HG03565 (cell line): ENCODE measurements around the gene PRF1.

ENCODE experiments used
- ATAC-seq: cut with Tn5 transposase; IDR thresholded peaks from one replicate; pipeline ENCODE4 v1.9.1; 2021; ENCODE audit warnings: mild to moderate bottlenecking, moderate library complexity; ENCODE audit not compliant: unreplicated experiment

Gene PRF1

GRCh38 chr10:70562036-70562755 is 40.3 kb downstream of the PRF1 start:
- ATAC-seq: no peak

GRCh38 chr10:70561558-70561957 is 41.0 kb downstream of the PRF1 start:
- no peak for ATAC-seq

DNA sequence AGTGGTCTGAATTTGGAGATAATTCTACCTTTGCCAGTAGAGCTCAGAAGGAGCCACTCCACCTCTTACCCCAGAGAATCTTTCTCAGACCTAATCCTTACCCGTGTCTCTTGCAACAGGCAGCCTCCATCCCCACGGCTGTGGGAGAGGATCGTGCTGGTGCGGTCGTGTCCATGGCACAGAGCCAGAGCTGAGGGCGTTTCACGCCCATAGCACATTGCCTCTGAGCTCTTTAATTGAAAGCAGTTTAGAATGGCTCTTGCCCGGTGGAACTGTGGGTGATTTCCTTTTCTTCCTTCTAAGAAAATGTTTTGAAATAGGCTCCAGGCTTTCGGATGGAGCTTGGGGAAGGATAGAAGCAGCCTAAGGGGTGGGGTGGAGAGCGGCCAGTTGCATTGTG is 41.5 kb downstream of the PRF1 start:
- ATAC-seq: no peak

DNA sequence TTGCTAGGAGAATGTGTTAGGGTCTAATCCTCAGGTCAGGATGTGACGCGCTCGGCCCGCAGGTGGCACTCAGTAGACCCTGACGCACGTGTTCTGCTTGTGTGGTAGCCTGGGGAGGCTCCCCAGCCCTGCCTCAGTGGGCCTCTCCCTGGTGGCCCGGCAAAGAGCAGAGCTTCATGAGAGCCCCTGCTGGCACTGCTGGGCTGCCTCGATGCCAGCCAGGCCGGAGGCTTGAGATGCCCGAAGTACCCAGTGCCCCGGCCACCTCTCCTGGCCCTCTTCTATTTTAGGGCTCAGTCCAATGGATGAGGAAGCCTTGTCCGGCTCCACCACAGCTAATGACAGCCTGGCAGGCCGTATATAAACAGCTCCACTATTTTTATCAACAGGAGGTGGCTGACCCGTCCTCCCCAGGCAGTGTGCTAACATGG is 42.0 kb downstream of the PRF1 start:
- ATAC-seq: no peak

- no peak for ATAC-seq
Measured at GRCh38 chr10:70559861-70560260, 42.7 kb downstream of the PRF1 start.

DNA sequence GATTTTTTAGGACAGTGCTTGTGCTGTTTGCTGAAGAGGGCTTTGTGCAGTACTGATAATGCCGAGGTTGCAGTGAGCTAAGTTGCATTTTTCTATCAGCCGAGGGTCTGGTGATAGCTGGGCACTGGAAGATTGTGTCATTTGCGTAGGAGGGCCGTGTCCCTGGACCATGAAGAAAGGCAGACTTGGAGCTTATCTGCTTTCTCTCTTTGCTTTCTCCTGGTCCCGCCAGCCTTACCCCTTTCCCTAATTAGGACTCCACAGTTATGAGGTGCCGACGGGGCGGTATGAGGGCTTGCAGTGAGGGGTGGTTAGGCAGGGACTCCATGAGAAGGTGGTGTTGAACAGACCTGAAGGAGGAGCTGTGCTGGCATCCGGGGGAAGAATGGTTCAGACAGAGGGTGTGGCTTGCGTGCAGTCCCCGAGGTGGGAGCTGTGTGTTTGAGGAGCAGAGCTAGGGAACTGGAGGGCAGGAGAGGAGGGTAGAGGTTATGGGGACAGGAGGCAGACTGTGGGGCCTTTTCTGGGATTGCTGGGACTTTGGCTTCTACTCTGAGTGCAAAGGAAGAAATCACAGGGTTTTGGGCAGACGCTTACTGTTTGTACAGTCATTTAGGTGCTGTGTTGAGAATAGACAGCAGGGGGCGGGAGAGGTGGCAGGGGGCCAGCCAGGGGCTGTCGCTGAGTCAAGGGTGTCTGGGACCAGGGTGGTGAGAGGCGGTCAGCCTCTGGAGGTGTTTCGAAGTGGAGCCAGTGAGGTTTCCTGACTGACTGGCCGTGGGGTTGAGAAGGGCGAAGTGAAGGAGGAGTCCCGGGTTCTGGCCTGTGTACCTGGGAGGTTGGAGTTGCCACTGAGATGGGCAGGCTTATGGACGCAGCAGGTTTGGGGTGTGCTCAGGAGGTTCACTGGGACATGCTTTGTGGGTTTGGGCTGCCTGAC is 43.4 kb downstream of the PRF1 start:
- peak; percentile 54 for ATAC-seq

DNA sequence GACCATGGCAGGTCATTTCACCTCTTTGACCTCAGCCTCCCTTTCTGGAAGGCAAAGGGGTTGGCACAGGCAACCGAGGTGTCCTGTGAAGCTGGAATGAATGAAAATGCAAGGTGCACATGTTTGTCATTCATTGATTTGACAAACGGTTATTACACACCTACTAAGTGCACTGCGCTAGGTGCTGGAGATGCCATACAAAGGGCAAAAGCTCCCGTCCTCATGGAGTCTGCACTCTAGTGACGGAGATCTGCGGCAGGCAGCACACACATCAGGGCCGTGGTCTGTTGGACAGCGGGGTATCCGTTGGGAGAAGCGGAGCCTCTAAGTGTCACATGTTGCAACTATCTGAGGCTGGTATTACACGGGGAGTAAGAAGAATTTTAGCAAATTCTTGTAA is 44.2 kb downstream of the PRF1 start:
- ATAC-seq: no peak

- no peak for ATAC-seq
Measured at GRCh38 chr10:70557876-70558275, 44.7 kb downstream of the PRF1 start.

- no peak for ATAC-seq
Measured at GRCh38 chr10:70557086-70557845, 45.3 kb downstream of the PRF1 start.

DNA sequence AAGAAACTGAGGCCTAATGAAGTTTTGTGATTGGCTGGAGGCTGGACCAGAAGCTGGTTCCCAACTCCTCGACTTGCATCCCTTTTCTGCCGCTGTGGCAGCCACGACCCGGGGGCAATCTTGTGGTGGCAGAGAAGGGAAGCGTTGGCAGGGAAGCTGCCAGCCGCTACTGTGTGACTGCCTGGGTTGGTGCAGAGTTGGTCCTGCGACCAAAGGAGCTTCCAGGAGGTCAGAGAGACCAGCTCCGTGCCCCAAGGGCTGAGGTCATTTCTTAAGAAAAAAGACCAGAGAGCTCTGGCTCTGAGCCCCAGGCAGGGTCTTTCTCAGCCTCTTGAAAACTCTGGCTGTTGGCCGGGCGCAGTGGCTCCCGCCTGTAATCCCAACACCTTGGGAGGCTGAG is 47.2 kb downstream of the PRF1 start:
- no peak for ATAC-seq

DNA sequence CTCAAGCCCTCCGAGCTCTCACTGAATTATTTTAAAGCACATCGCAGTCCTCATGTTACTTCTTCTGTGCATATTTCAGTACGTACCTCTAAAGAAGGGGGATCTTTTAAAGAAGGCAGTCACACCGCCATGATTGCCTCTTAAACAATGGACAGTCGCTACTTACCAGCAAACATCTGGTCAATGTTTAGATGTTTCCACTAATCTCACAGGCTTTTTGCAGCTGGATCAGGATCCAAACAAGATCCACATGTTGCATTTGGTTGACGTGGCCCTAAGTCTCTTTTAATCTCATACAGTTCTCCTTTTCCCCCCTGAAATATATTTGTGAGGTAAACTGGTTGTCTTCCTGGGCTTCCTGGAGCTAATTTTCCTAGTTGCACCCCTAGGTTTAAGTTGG is 50.0 kb downstream of the PRF1 start:
- no peak for ATAC-seq

DNA sequence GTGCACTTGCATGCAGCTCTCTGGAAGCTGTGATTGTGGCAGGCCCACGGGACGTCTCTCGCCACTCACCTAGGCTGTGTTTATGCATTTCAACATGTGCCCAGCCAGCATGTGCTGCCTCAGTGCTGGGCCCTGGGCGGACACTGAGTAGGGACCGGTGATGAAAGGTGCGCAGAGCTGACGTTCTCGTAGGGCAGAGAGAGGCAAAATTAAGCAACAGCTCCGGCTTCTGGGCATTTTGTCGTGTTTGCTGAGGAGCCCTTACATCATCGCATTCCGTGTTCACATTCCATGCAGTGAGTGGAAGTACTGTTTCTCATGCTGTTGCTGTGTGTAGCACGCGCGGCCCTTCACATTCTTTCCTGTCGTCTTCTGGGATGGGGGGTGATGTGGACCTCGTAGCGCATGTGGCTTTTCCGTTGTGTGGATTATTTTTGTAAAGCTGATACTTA is 50.5 kb downstream of the PRF1 start:
- ATAC-seq: no peak

DNA sequence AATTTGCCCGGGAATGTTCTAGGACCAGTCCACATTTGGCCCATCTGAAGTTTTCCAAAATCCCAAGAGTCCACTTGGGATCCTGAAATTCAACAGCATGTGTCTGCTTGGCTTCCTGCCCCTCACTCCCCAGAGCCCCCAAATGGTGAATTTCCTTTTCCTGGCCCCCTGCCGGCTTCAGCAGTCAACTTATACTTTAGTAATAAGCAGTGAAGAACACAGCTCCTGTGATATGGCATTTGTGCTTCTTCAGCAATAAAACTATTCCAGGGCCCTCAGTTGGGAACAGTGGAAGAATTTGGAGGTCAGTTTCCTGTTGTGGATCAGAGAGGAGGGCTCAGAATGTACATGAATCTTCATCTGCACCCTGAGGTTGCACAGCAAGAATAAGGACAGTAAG is 51.1 kb downstream of the PRF1 start:
- ATAC-seq: no peak

DNA sequence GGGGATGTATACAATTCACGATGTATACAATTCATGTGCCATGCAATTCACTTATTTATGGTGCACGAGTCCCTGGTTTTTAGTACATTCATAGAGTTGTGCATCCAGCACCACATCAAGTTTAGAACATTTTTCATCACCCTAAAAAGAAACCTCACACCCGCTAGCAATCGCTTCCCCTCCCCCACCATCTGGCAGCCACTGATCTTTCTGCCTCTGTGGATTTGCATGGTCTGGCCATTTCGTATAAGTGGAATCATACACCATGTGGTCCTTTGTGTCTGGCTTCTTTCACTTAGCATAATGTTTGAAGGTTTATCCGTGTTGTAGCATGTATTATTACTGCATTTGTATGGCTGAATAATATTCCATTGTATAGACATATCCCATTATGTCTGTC is 52.1 kb downstream of the PRF1 start:
- ATAC-seq: no peak

DNA sequence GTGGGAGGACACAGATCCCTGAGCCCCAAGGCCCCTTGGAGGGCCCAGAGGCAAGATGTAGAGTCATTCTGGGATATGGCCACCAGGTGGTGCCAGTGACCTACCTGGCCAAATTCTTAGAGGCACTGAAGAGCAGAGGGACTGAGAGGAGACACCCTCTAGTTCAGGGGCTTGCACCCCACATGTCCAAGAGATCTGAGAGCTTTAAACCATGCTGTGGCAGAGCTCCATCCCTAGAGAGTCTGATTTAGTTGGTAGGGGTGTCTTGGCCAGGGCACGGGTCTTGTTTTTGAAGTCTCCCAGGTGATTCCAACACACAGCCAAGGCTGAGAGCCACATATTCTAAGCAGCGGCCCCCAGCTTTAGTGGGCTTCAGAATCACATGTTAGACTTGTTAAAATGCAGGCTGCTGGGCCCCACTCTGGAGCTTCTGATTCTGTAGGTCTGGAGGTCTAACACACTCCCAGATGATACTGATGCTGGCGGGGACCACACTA is 52.5 kb downstream of the PRF1 start:
- ATAC-seq: no peak

GRCh38 chr10:70549351-70549961 is 53.1 kb downstream of the PRF1 start:
- no peak for ATAC-seq
